ENCODE results near the gene ZNF35. TPM values are rescaled to one million over a fixed set of nuclear protein-coding genes. Genes with fewer than 3 reads are reported as not detected.

ZNF35 gene
- total RNA-seq, 1 experiment from 2014 or later: 12.0 TPM

DNA sequence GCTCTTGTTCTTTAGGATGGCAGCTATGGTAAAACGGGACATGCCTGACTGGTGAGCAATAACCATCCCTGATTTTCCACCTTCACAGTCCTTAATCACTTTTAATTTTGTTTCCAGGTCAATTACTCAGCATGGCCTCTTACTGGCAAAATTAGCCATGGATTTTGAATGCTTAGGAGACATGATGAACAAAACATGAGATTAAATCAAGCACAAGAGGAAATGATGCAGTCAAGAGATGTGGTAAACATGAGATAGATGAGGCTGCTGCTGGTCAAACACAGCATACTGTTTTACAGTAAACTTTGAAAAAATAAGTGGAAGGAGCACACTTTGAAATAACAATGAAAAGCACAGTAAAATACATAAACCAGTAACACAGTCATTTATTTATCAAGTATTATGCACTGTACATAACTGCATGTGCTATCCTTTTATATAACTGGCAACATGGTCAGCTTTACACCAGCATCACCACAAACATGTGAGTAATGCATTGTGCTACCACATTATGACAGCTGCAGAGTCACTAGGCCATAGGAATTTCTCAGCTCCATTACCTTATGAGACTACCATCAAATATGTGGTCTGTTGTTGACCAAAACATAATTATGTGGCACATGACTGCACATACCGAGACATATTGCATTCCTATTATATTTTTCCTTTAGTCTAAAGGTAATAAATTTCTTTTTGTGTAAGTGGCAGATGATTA lies 33.8 kb downstream of the ZNF35 start:
- CTCF ChIA-PET: no interaction called here
- TF ChIP-seq EZH2 (IDR thresholded peaks at IDR 0.05; ENCODE audit: low read length, unreplicated experiment): no peak
- TF ChIP-seq, protein P1, sequence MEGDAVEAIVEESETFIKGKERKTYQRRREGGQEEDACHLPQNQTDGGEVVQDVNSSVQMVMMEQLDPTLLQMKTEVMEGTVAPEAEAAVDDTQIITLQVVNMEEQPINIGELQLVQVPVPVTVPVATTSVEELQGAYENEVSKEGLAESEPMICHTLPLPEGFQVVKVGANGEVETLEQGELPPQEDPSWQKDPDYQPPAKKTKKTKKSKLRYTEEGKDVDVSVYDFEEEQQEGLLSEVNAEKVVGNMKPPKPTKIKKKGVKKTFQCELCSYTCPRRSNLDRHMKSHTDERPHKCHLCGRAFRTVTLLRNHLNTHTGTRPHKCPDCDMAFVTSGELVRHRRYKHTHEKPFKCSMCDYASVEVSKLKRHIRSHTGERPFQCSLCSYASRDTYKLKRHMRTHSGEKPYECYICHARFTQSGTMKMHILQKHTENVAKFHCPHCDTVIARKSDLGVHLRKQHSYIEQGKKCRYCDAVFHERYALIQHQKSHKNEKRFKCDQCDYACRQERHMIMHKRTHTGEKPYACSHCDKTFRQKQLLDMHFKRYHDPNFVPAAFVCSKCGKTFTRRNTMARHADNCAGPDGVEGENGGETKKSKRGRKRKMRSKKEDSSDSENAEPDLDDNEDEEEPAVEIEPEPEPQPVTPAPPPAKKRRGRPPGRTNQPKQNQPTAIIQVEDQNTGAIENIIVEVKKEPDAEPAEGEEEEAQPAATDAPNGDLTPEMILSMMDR (conservative IDR thresholded peaks at IDR 0.05; ENCODE audit: low read depth, low read length): no peak
- TF ChIP-seq EZH2phosphoT487 (IDR thresholded peaks at IDR 0.05; ENCODE audit: borderline replicate concordance, low read length): no peak

DNA sequence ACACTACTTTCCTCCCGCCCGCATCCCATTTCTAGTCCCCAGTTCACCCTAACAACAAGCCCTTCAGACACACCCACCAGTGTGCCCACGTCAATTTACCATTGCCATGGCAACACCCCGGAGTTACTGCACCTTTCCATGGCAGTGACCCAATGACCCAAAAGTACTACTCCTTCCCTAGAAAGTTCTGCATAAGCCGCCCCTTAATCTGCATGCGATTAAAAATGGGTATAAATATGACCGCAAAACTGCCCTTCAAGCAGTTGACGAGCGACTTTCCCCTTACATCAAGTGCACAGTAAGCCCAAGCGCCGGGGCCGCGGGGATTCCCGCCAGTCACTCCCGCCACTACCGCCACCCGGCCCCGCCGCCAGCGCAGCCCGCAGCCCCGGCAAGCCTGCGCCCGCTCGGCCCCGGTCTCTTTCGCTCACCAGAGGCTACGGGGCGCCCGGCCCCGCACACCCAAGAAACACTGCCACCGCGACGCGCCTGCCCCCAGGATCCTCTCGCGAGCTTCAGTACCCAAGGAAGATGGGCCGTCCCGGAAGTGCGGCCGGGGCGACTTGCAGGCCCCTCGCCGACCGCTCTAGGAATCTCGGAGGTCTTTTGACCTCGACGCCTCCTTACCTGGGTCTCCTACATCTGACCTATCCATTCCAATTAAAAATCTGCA lies 36.7 kb downstream of the ZNF35 start:
- Histone ChIP-seq H3K4me3 (ENCODE audit: low read length) (no peak overlapping the region), H4K20me1 (ENCODE audit: low read length) (no peaks in the 10 kb centered on the region), H3K9me3 (ENCODE audit: low read length) (peaks cover 11% of the 10 kb centered on the region; the same call in 1 of the 2 replicates), H3F3A (ENCODE audit: low read length, unreplicated experiment) (no peaks in the 10 kb centered on the region), H3K4me1 (ENCODE audit: insufficient read depth, low read length) (no peaks in the 10 kb centered on the region), H3K9ac (ENCODE audit: low read length) (no peak overlapping the region), H3K27me3 (ENCODE audit: low read length) (no peaks in the 10 kb centered on the region), H3K36me3 (ENCODE audit: low read depth, low read length) (no peaks in the 10 kb centered on the region), H2AFZ (ENCODE audit: low read length) (no peak overlapping the region), H3K27ac (ENCODE audit: low read length) (no peak overlapping the region), H3K9me2 (replicated peaks; ENCODE audit: low read length) (no peaks in the 10 kb centered on the region), H3K79me2 (ENCODE audit: low read length) (no peaks in the 10 kb centered on the region), H3K4me2 (ENCODE audit: low read length) (no peak overlapping the region)
- TF ChIP-seq, protein P1 (conservative IDR thresholded peaks at IDR 0.05; ENCODE audit: low read depth, low read length): no peak
- TF ChIP-seq EZH2phosphoT487 (IDR thresholded peaks at IDR 0.05; ENCODE audit: borderline replicate concordance, low read length): no peak
- TF ChIP-seq EZH2 (IDR thresholded peaks at IDR 0.05; ENCODE audit: low read length, unreplicated experiment): no peak
- ATAC-seq (no peak), DNase-seq (no peak)
- intact Hi-C loops (cut with micrococcal nuclease): no loop called here
- CTCF ChIA-PET: no interaction called here
- POLR2A ChIA-PET (ENCODE audit: unreplicated experiment): no interaction called here
- BruUV-seq (replicated peaks): no TSS peak

More for the DNA sequence above, 33.8 kb downstream of the ZNF35 start:
- Histone ChIP-seq H3K9me2 (replicated peaks; ENCODE audit: low read length) (no peaks in the 10 kb centered on the region), H2AFZ (ENCODE audit: low read length) (no peak overlapping the region), H3K79me2 (ENCODE audit: low read length) (no peaks in the 10 kb centered on the region), H3K4me2 (ENCODE audit: low read length) (no peak overlapping the region), H3K27ac (ENCODE audit: low read length) (no peak overlapping the region), H3F3A (ENCODE audit: low read length, unreplicated experiment) (no peaks in the 10 kb centered on the region), H3K9ac (ENCODE audit: low read length) (no peak overlapping the region), H3K9me3 (ENCODE audit: low read length) (0 out of 2 replicates have a peak, but pooled peaks cover 8% of the 10 kb centered on the region), H3K4me1 (ENCODE audit: insufficient read depth, low read length) (no peaks in the 10 kb centered on the region), H4K20me1 (ENCODE audit: low read length) (no peaks in the 10 kb centered on the region), H3K36me3 (ENCODE audit: low read depth, low read length) (no peaks in the 10 kb centered on the region), H3K27me3 (ENCODE audit: low read length) (no peaks in the 10 kb centered on the region), H3K4me3 (ENCODE audit: low read length) (no peak overlapping the region)
- BruUV-seq (replicated peaks): no TSS peak
- DNase-seq (peak; percentile 17), ATAC-seq (no peak)
- intact Hi-C loops (cut with micrococcal nuclease): no loop called here
- POLR2A ChIA-PET (ENCODE audit: unreplicated experiment): no interaction called here

DNA sequence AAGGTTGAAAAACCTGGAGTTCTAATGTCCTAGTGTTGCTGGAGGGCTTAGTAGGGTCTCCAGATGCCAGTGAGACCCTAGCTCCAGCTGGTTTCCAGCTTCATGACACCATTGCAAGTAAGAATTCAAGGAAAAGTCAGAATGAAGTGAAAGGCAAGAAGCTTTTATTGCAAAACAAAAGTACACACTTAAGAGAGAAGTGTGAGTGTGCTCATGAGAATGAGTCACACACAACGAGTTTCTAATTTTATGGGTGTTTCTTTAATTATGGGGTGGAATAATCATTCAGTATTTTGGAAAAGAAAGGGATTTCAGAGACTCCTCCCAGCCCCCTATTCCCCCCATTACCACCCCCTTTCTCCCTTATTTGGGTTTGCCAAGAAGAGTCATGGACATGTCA lies 39.4 kb downstream of the ZNF35 start:
- no peak for ATAC-seq
- DNase-seq: no peak
- H3K4me2 ChIP-seq (ENCODE audit: low read length): no peak overlapping the region
- no TSS peak for BruUV-seq (replicated peaks)
- H3K27me3 ChIP-seq (ENCODE audit: low read length): no peaks in the 10 kb centered on the region
- H3K9me2 ChIP-seq (replicated peaks; ENCODE audit: low read length): no peaks in the 10 kb centered on the region
- no peak overlapping the region for H2AFZ ChIP-seq (ENCODE audit: low read length)
- intact Hi-C loops (cut with micrococcal nuclease): no loop called here
- no peaks in the 10 kb centered on the region for H4K20me1 ChIP-seq (ENCODE audit: low read length)
- ChIA-PET POLR2A (ENCODE audit: unreplicated experiment) (no interaction called here), CTCF (no interaction called here)
- H3K27ac ChIP-seq (ENCODE audit: low read length): no peak overlapping the region
- H3K79me2 ChIP-seq (ENCODE audit: low read length): no peaks in the 10 kb centered on the region
- peaks cover 15% of the 10 kb centered on the region; the same call in 1 of the 2 replicates for H3K9me3 ChIP-seq (ENCODE audit: low read length)
- no peaks in the 10 kb centered on the region for H3K4me1 ChIP-seq (ENCODE audit: insufficient read depth, low read length)
- H3K9ac ChIP-seq (ENCODE audit: low read length): no peak overlapping the region
- TF ChIP-seq, protein P1 (conservative IDR thresholded peaks at IDR 0.05; ENCODE audit: low read depth, low read length): no peak
- TF ChIP-seq EZH2phosphoT487 (IDR thresholded peaks at IDR 0.05; ENCODE audit: borderline replicate concordance, low read length) (no peak), EZH2 (IDR thresholded peaks at IDR 0.05; ENCODE audit: low read length, unreplicated experiment) (no peak)
- H3K36me3 ChIP-seq (ENCODE audit: low read depth, low read length): no peaks in the 10 kb centered on the region
- no peak overlapping the region for H3K4me3 ChIP-seq (ENCODE audit: low read length)
- no peaks in the 10 kb centered on the region for H3F3A ChIP-seq (ENCODE audit: low read length, unreplicated experiment)
